Measurements from ENCODE around the gene SERTAD3. TPM values are rescaled to one million over a fixed set of nuclear protein-coding genes. Genes with fewer than 3 reads are reported as not detected.

Gene SERTAD3
- total RNA-seq, 2 donors from 2014 or later, result 47.7 to 62.6 TPM

DNA sequence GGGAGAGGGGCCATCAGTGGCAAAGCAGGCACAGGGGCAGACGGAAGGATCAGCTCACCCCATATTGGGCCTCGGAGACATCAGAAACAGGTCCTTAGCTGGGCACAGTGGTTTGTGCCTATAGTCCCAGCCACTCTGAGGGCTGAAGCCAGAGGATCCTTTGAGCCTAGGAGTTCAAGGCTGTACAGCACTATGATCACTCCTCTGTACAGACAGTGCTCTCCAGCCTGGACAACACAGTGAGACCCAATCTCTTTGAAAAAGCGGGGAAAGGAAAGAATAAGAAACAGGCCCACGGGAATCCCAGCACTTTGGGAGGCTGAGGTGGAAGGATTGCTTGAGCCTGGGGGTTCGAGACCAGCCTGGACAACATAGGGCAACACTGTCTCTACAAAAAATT lies 24.4 kb downstream of the SERTAD3 start:
- Mint-ChIP-seq H3K36me3 (ENCODE audit: low read depth) (peaks cover 5% of the 10 kb centered on the region), H3K27ac (no peak overlapping the region), H3K27me3 (ENCODE audit: insufficient read depth) (no peaks in the 10 kb centered on the region), H3K4me1 (peaks cover 7% of the 10 kb centered on the region), H3K9me3 (no peaks in the 10 kb centered on the region), H3K4me3 (no peak overlapping the region)
- H3K36me3 ChIP-seq (ENCODE audit: control insufficient read depth, insufficient read depth, low read length), result peaks cover 10% of the 10 kb centered on the region
- DNase-seq, result no peak
- no peaks in the 10 kb centered on the region for H3K4me1 ChIP-seq (ENCODE audit: control insufficient read depth, insufficient read depth, low read length)
- no peak overlapping the region for H3K4me3 ChIP-seq (ENCODE audit: low read length)
- no peak overlapping the region for H3K27ac ChIP-seq (ENCODE audit: low read depth, low read length)
- H3K9me3 ChIP-seq (ENCODE audit: control insufficient read depth, low read length), result no peaks in the 10 kb centered on the region
- 95 to 98% methylated on average over 5 of the region's 5 CpGs for WGBS, 2 experiments (ENCODE audit: insufficient coverage in 1 of 2, insufficient read length in 1 of 2)
- TF ChIP-seq CTCF (conservative IDR thresholded peaks at IDR 0.05), result no peak
- H3K27me3 ChIP-seq (ENCODE audit: control insufficient read depth, insufficient read depth, low read length, poor library complexity, severe bottlenecking), result no peaks in the 10 kb centered on the region
- H3K9ac ChIP-seq (ENCODE audit: extremely low read depth, low read length, poor library complexity, severe bottlenecking), result no peak overlapping the region

DNA sequence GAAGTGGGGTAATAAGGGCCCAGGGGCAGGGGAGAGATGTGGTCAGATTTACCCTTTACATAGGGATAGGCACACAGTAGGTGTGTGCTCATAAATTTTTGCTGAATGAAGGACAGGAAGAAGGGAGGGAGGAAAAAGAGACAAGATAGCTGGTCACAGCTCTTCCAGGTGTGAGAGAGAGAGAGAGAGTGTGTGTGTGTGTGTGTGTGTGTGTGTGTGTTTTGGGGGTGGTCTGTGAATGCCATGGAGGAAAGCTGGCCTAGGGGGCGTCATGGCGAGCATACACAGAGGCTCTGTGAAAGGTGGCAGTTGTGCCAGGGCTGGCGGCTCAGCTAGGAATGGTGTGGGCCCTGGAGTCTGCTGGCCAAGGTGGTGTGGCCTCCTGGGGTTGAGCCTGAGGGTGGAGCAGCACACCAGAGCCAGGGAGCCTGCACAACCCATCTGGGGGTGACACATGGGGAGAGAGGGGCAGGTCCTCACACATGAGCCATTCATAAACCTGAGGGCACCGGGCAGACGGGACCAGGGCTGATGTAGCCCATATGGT lies 25.0 kb downstream of the SERTAD3 start:
- TF ChIP-seq CTCF (conservative IDR thresholded peaks at IDR 0.05), result no peak

GRCh38 chr19:40418040-40418439 lies 26.1 kb downstream of the SERTAD3 start:
- H3K27ac ChIP-seq (ENCODE audit: low read depth, low read length), result no peak overlapping the region
- Mint-ChIP-seq H3K4me1 (peaks cover 7% of the 10 kb centered on the region), H3K4me3 (no peak overlapping the region)

More for the DNA sequence above, 25.0 kb downstream of the SERTAD3 start:
- no peaks in the 10 kb centered on the region for H3K4me1 ChIP-seq (ENCODE audit: control insufficient read depth, insufficient read depth, low read length)
- no peak overlapping the region for H3K9ac ChIP-seq (ENCODE audit: extremely low read depth, low read length, poor library complexity, severe bottlenecking)
- no peak overlapping the region for H3K4me3 Mint-ChIP-seq
- DNase-seq, result no peak
- H3K4me1 Mint-ChIP-seq, result peaks cover 4% of the 10 kb centered on the region
- H3K27ac ChIP-seq (ENCODE audit: low read depth, low read length), result no peak overlapping the region
- H3K27me3 Mint-ChIP-seq (ENCODE audit: insufficient read depth), result no peaks in the 10 kb centered on the region
- peaks cover 5% of the 10 kb centered on the region for H3K36me3 Mint-ChIP-seq (ENCODE audit: low read depth)
- H3K36me3 ChIP-seq (ENCODE audit: control insufficient read depth, insufficient read depth, low read length), result peaks cover 10% of the 10 kb centered on the region
- H3K4me3 ChIP-seq (ENCODE audit: low read length), result no peak overlapping the region
- H3K27me3 ChIP-seq (ENCODE audit: control insufficient read depth, insufficient read depth, low read length, poor library complexity, severe bottlenecking), result no peaks in the 10 kb centered on the region
- 81 to 94% methylated on average over 4 to 5 of the region's 5 CpGs for WGBS, 2 experiments (ENCODE audit: insufficient coverage in 1 of 2, insufficient read length in 1 of 2)
- H3K9me3 ChIP-seq (ENCODE audit: control insufficient read depth, low read length), result no peaks in the 10 kb centered on the region
- H3K27ac Mint-ChIP-seq, result no peak overlapping the region
- no peaks in the 10 kb centered on the region for H3K9me3 Mint-ChIP-seq

More at GRCh38 chr19:40418040-40418439, 26.1 kb downstream of the SERTAD3 start:
- Mint-ChIP-seq H3K27ac (no peak overlapping the region), H3K9me3 (no peaks in the 10 kb centered on the region), H3K27me3 (ENCODE audit: insufficient read depth) (no peaks in the 10 kb centered on the region), H3K36me3 (ENCODE audit: low read depth) (peaks cover 5% of the 10 kb centered on the region)
- H3K4me3 ChIP-seq (ENCODE audit: low read length), result no peak overlapping the region
- no peaks in the 10 kb centered on the region for H3K9me3 ChIP-seq (ENCODE audit: control insufficient read depth, low read length)
- H3K27me3 ChIP-seq (ENCODE audit: control insufficient read depth, insufficient read depth, low read length, poor library complexity, severe bottlenecking), result no peaks in the 10 kb centered on the region
- no peak overlapping the region for H3K9ac ChIP-seq (ENCODE audit: extremely low read depth, low read length, poor library complexity, severe bottlenecking)
- peaks cover 10% of the 10 kb centered on the region for H3K36me3 ChIP-seq (ENCODE audit: control insufficient read depth, insufficient read depth, low read length)
- no peak for TF ChIP-seq CTCF (conservative IDR thresholded peaks at IDR 0.05)
- 87 to 98% methylated on average over 2 to 3 of the region's 3 CpGs for WGBS, 2 experiments (ENCODE audit: insufficient coverage in 1 of 2, insufficient read length in 1 of 2)
- no peaks in the 10 kb centered on the region for H3K4me1 ChIP-seq (ENCODE audit: control insufficient read depth, insufficient read depth, low read length)
- no peak for DNase-seq
